ENCODE results near the gene SPATA46.

The SPATA46 gene

GRCh38 chr1:162365284-162366020 is 11.2 kb downstream of the SPATA46 start:
- TF ChIP-seq CTCF (IDR thresholded peaks at IDR 0.05; ENCODE audit: low read depth, low read length), result no peak
- DNase-seq (ENCODE audit: low read depth, low spot score), result no peak
- in situ Hi-C loops (cut with HindIII; ENCODE audit: low sequenced_read_pairs), result no loop called here
- no peak overlapping the region for H3K4me3 ChIP-seq (ENCODE audit: low read depth, low read length)

GRCh38 chr1:162364498-162364897 is 12.2 kb downstream of the SPATA46 start:
- in situ Hi-C loops (cut with HindIII; ENCODE audit: low sequenced_read_pairs), result no loop called here
- H3K4me3 ChIP-seq (ENCODE audit: low read depth, low read length), result no peak overlapping the region
- peak; percentile 19 for DNase-seq (ENCODE audit: low read depth, low spot score)
- no peak for TF ChIP-seq CTCF (IDR thresholded peaks at IDR 0.05; ENCODE audit: low read depth, low read length)

- TF ChIP-seq CTCF (IDR thresholded peaks at IDR 0.05; ENCODE audit: low read depth, low read length), result no peak
- in situ Hi-C loops (cut with HindIII; ENCODE audit: low sequenced_read_pairs), result no loop called here
- H3K4me3 ChIP-seq (ENCODE audit: low read depth, low read length), result no peak overlapping the region
- DNase-seq (ENCODE audit: low read depth, low spot score), result no peak
These were observed 12.8 kb downstream of the SPATA46 start for GRCh38 chr1:162363823-162364222.

- TF ChIP-seq CTCF (IDR thresholded peaks at IDR 0.05; ENCODE audit: low read depth, low read length), result no peak
- H3K4me3 ChIP-seq (ENCODE audit: low read depth, low read length), result no peak overlapping the region
- in situ Hi-C loops (cut with HindIII; ENCODE audit: low sequenced_read_pairs), result no loop called here
- DNase-seq (ENCODE audit: low read depth, low spot score), result no peak
These were observed 15.3 kb downstream of the SPATA46 start for GRCh38 chr1:162361349-162361748.

GRCh38 chr1:162360874-162361260 is 15.8 kb downstream of the SPATA46 start:
- in situ Hi-C loops (cut with HindIII; ENCODE audit: low sequenced_read_pairs), result no loop called here
- no peak for DNase-seq (ENCODE audit: low read depth, low spot score)
- TF ChIP-seq CTCF (IDR thresholded peaks at IDR 0.05; ENCODE audit: low read depth, low read length), result no peak
- H3K4me3 ChIP-seq (ENCODE audit: low read depth, low read length), result no peak overlapping the region

GRCh38 chr1:162360237-162360873 is 16.3 kb downstream of the SPATA46 start:
- in situ Hi-C loops (cut with HindIII; ENCODE audit: low sequenced_read_pairs), result no loop called here
- no peak overlapping the region for H3K4me3 ChIP-seq (ENCODE audit: low read depth, low read length)
- no peak for TF ChIP-seq CTCF (IDR thresholded peaks at IDR 0.05; ENCODE audit: low read depth, low read length)
- DNase-seq (ENCODE audit: low read depth, low spot score), result no peak
